SK-N-SH (cell line): ENCODE data around the gene RER1.

Experiments
- CTCF ChIP-seq: fragments of 200-600 bp; sonication (generic); IDR thresholded peaks from 2 replicates; pipeline ENCODE4 v1.6.1; 2017; ENCODE audit warnings: antibody characterized with exemption, mild to moderate bottlenecking, moderate library complexity
- EP300 ChIP-seq, 2 experiments: IDR thresholded peaks; 2 replicates each; pipeline versions ENCODE4 v1.4.0 to v1.6.1; 2012; ENCODE audit warnings: borderline replicate concordance in 1 of 2, low read depth in 1 of 2, low read length in 1 of 2
- GATA2 ChIP-seq: sonication (generic); formaldehyde crosslinking; IDR thresholded peaks from 2 replicates; pipeline ENCODE4 v1.5.0; 2020; ENCODE audit warnings: mild to moderate bottlenecking, missing genetic modification reagents

- TF ChIP-seq CTCF (no peak), GATA2 (CRISPR knock-in tag) (no peak), EP300 (IDR thresholded peaks at IDR 0.05; ENCODE audit: borderline replicate concordance in 1 of 2, low read depth in 1 of 2, low read length in 1 of 2) (no peak)
Measured at GRCh38 chr1:2395245-2395644, 3.6 kb downstream of the RER1 start.
